Measurements from ENCODE around the gene ZNF668.

GRCh38 chr16:31083556-31083955 lies 9.5 kb upstream of the ZNF668 start:
- TF ChIP-seq CTCF (conservative IDR thresholded peaks at IDR 0.05 in 1 of 2, IDR thresholded peaks at IDR 0.05 in 1 of 2; ENCODE audit: low read depth in 1 of 2, low read length in 2 of 2) (no peak), EZH2 (IDR thresholded peaks at IDR 0.05; ENCODE audit: low read length, missing control alignments) (no peak)

Measured in fibroblast of lung (primary cell).